ENCODE results near the gene S1PR2. TPM values are rescaled to one million over a fixed set of nuclear protein-coding genes. Genes with fewer than 3 reads are reported as not detected.
"Not testable (repeated sequence)": the region's sequence is repeated elsewhere in the genome, so short reads cannot be mapped to it uniquely, and the experiment has no call there.

The S1PR2 gene
- total RNA-seq, 4 donors from 2014 or later, result 0.80 to 7.1 (median 3.5) TPM

DNA sequence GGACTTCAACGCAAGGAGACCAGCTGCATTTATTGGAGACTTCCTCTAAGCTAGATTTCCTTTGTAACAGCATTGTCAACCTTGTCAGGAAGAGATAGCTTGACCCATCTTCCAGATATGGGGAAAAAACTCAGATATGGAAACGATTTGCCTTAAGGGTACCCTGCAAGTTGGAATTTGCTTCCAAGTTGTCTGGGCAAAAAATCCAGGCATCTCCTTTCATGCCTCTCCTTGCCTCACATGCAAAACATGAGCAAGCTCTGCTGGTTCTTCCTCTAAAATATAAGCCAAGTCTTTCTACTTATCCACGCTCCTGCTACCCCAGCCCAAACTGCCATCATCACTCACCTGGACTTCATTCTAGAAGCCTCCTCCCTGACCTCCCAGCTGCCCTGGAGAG is 30.0 kb downstream of the S1PR2 start:
- intact Hi-C loops (cut with DNase I; ENCODE audit: low total_unique reads), result no loop called here
- Histone ChIP-seq H3K27ac (no peak overlapping the region), H3K9me3 (no peaks in the 10 kb centered on the region), H3K4me3 (no peak overlapping the region), H3K27me3 (no peaks in the 10 kb centered on the region), H3K36me3 (no peaks in the 10 kb centered on the region), H3K4me1 (no peaks in the 10 kb centered on the region)
- TF ChIP-seq EP300 (IDR thresholded peaks at IDR 0.05; ENCODE audit: low read depth) (no peak), POLR2AphosphoS5 (IDR thresholded peaks at IDR 0.05) (no peak), POLR2A (IDR thresholded peaks at IDR 0.05) (no peak)
- TF ChIP-seq, protein P1, sequence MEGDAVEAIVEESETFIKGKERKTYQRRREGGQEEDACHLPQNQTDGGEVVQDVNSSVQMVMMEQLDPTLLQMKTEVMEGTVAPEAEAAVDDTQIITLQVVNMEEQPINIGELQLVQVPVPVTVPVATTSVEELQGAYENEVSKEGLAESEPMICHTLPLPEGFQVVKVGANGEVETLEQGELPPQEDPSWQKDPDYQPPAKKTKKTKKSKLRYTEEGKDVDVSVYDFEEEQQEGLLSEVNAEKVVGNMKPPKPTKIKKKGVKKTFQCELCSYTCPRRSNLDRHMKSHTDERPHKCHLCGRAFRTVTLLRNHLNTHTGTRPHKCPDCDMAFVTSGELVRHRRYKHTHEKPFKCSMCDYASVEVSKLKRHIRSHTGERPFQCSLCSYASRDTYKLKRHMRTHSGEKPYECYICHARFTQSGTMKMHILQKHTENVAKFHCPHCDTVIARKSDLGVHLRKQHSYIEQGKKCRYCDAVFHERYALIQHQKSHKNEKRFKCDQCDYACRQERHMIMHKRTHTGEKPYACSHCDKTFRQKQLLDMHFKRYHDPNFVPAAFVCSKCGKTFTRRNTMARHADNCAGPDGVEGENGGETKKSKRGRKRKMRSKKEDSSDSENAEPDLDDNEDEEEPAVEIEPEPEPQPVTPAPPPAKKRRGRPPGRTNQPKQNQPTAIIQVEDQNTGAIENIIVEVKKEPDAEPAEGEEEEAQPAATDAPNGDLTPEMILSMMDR (IDR thresholded peaks at IDR 0.05), result no peak
- in situ Hi-C loops (cut with MboI; ENCODE audit: low pct_ligation_motif_present in 1 of 4, low pct_unique_long_range_greater_than_20kb in 1 of 4, low sequenced_read_pairs in 3 of 4), result no loop called here
- DNase-seq, result no peak
- WGBS, 2 donors (ENCODE audit: low coverage in 1 of 2), result 77 to 82% methylated on average over 2 to 3 of the region's 3 CpGs

DNA sequence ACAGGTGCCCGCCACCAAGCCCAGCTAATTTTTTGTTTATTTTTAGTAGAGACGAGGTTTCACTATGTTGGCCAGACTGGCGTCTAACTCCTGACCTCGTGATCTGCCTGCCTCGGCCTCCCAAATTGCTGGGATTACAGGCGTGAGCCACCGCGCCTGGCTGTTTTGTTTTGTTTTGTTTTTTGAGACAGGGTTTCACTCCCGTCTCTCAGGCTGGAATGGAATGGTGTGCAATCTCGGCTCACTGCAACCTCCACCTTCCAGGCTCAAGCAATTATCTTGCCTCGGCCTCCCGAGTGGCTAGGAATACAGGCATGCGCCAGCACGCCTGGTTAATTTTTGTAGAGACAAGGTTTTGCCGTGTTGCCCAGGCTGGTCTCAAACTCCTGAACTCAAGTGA is 31.0 kb downstream of the S1PR2 start:
- H3K9me3 ChIP-seq; H3K27me3 ChIP-seq; H3K4me3 ChIP-seq; H3K4me1 ChIP-seq; intact Hi-C loops (cut with DNase I; ENCODE audit: low total_unique reads); H3K36me3 ChIP-seq; DNase-seq; in situ Hi-C loops (cut with MboI; ENCODE audit: low pct_ligation_motif_present in 1 of 4, low pct_unique_long_range_greater_than_20kb in 1 of 4, low sequenced_read_pairs in 3 of 4); H3K27ac ChIP-seq: not testable (repeated sequence)
- WGBS, 2 donors (ENCODE audit: low coverage in 1 of 2), result 88 to 92% methylated on average over 6 to 15 of the region's 15 CpGs

DNA sequence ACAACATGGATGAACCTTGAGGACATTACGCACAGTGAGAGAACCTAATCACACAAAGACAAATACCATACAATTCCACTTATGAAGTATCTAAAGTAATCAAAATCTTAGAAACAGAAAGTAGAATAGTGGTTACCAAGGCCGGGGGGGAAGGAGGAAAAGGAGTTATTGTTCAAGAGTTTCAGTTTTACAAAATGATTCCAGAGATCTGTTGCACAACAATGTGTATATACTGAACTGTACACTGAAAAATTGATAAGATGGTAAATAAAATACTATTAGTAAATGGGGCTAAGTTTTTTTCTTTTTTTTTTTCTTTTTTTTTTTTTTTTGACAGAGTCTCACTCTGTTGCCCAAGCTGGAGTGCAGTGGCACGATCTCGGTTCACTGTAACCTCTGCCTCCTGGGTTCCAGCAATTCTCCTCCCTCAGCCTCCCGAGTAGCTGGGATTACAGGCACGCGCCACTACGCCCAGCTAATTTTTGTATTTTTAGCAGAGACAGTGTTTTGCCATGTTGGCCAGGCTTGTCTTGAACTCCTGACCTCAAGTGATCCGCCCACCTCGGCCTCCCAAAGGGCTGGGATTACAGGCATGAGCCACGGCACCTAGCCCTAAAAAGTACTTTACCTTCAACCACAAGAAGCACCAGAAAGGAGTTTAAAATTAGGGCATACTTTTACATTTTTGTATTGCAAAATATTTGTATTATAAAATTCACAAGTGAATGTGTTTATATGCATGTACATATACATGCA is 32.1 kb downstream of the S1PR2 start:
- H3K27ac ChIP-seq, result peak overlapping the region in 1 of 4 donors; percentile 62
- in situ Hi-C loops (cut with MboI; ENCODE audit: low pct_ligation_motif_present in 1 of 4, low pct_unique_long_range_greater_than_20kb in 1 of 4, low sequenced_read_pairs in 3 of 4), result loop anchor here in 1 of 4 donors (10.0 kb wide), 1 partner anchor 46 kb away; no protein-coding TSS in a partner anchor
- WGBS, 2 donors (ENCODE audit: low coverage in 1 of 2), result 49 to 54% methylated on average over 2 to 11 of the region's 11 CpGs
- H3K4me3 ChIP-seq, result peak overlapping the region in 1 of 4 donors; percentile 3
- H3K4me1 ChIP-seq; H3K9me3 ChIP-seq; intact Hi-C loops (cut with DNase I; ENCODE audit: low total_unique reads); H3K27me3 ChIP-seq; DNase-seq; H3K36me3 ChIP-seq: not testable (repeated sequence)

DNA sequence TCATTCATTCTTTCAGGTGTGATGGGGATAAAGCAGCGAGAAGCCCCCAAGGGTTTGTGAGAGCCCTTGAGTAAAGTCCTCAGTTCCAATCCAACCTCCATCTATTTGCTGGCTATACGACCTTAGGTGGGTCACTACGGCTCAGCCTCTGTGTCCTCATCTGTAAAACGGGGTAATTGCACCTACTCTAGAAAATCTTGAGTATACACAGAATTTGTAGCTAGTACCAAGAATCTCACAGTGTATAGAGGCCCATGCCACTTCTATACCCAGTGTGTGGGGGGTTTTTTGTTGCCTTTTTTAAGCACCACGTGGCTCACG is 36.0 kb downstream of the S1PR2 start:
- 26% methylated on average over 6 of the region's 6 CpGs; no CpG with 5 or more reads in 1 of the 2 donors for WGBS, 2 donors (ENCODE audit: low coverage in 1 of 2)
- peak overlapping the region; percentile 72 to 87 (median 78) for H3K4me3 ChIP-seq
- intact Hi-C loops (cut with DNase I; ENCODE audit: low total_unique reads), result no loop called here

DNA sequence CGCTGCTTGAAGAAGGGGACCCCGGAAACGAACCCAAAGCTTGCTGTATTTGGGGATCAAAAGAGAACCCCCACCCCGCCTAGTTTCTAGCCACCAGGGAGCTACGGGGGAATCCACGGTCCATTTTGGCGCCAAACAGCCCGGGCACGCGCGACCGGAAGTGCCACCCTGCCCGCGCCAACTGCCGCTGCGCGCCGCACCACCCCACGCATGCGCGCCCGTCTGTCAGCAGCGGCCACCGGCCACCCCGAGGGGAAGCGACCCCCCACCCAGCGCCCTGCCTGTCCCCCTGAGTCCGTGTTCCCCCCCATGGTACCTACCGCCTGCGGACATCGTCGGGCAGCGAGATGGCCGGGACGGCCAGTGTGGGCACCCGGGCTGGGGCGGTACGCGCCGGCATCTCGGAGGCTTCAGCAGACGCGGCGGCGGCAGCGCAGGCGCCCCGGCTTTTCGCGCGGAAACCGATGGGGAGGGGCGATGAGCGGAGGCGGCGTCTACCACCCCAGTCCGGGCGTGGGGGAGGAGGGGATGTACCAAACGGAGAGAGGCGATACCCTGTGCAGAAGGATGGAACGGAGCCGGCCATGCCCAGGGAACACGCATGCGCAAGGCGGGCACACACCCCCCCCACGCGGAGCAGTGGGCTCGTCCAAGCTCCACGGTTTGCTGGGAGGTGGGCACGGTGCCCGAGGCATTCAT is 36.5 kb downstream of the S1PR2 start, which contains the start of gene DNMT1:
Gene DNMT1 (minus strand): TSS at position 454 of the 699 bp plus-strand sequence. CDS start 54 bp downstream, at position 400.
- Histone ChIP-seq H3K27me3 (no peaks in the 10 kb centered on the region), H3K4me1 (peaks cover 10 to 20% (median 15%) of the 10 kb centered on the region in 4 donors), H3K9me3 (no peaks in the 10 kb centered on the region), H3K27ac (peak within 1 kb of the TSS; percentile 88 to 96 (median 92)), H3K36me3 (no peaks in the 10 kb centered on the region), H3K4me3 (peak within 1 kb of the TSS; percentile 72 to 87 (median 78))
- TF ChIP-seq POLR2AphosphoS5 (IDR thresholded peaks at IDR 0.05) (peak; percentile 83 to 89 (median 84)), EP300 (IDR thresholded peaks at IDR 0.05; ENCODE audit: low read depth) (no peak), POLR2A (IDR thresholded peaks at IDR 0.05) (peak; percentile 74)
- TF ChIP-seq, protein P1 (IDR thresholded peaks at IDR 0.05), result peak in 1 of 5 experiments; percentile 11
- intact Hi-C loops (cut with DNase I; ENCODE audit: low total_unique reads), result no loop called here
- in situ Hi-C loops (cut with MboI; ENCODE audit: low pct_ligation_motif_present in 1 of 4, low pct_unique_long_range_greater_than_20kb in 1 of 4, low sequenced_read_pairs in 3 of 4), result loop anchor here in 1 of 4 donors (10.0 kb wide), 1 partner anchor 50 kb away; no protein-coding TSS in a partner anchor
- peak; percentile 96 for DNase-seq
- 1% methylated on average over 23 of the region's 71 CpGs; no CpG with 5 or more reads in 1 of the 2 donors for WGBS, 2 donors (ENCODE audit: low coverage in 1 of 2)

More for the DNA sequence above, 36.0 kb downstream of the S1PR2 start:
- in situ Hi-C loops (cut with MboI; ENCODE audit: low pct_ligation_motif_present in 1 of 4, low pct_unique_long_range_greater_than_20kb in 1 of 4, low sequenced_read_pairs in 3 of 4), result loop anchor here in 1 of 4 donors (10.0 kb wide), 1 partner anchor 50 kb away; no protein-coding TSS in a partner anchor
- Histone ChIP-seq H3K27me3 (no peaks in the 10 kb centered on the region), H3K9me3 (no peaks in the 10 kb centered on the region), H3K27ac (peak overlapping the region; percentile 88 to 96 (median 92)), H3K36me3 (no peaks in the 10 kb centered on the region), H3K4me1 (peaks cover 10 to 20% (median 15%) of the 10 kb centered on the region in 4 donors)
- no peak for DNase-seq
- no peak for TF ChIP-seq EP300 (IDR thresholded peaks at IDR 0.05; ENCODE audit: low read depth)
- TF ChIP-seq, protein P1 (IDR thresholded peaks at IDR 0.05), result no peak
- no peak for TF ChIP-seq POLR2AphosphoS5 (IDR thresholded peaks at IDR 0.05)
- no peak for TF ChIP-seq POLR2A (IDR thresholded peaks at IDR 0.05)

Data from transverse colon (tissue), 4 donors.